ENCODE data around the gene ANKRD33B. TPM values are rescaled to one million over a fixed set of nuclear protein-coding genes. Genes with fewer than 3 reads are reported as not detected.
"Not testable (repeated sequence)": the region's sequence is repeated elsewhere in the genome, so short reads cannot be mapped to it uniquely, and the experiment has no call there.

ANKRD33B gene
- total RNA-seq, 1 experiment from 2014 or later = 10.9 TPM

DNA sequence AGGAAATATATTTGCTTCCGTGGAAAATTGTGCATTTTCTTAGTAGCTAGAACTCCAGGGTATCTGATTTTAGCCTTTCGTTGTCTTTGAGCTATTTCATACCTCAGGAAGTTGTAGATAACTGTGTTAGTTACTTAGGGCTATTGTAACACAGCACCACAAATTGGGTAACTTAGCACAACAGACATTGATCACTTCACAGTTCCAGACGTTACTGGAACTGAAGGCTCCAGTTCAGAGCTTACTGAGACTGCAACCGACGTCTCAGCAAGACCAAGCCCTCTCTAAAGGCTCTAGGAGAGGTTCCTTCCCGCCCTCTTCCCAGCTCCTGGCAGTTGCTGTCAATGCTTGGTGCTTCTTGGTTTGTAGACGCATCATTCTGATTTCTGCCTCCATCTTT, 17.7 kb upstream of the ANKRD33B start (continued):
- TF ChIP-seq, protein P1, sequence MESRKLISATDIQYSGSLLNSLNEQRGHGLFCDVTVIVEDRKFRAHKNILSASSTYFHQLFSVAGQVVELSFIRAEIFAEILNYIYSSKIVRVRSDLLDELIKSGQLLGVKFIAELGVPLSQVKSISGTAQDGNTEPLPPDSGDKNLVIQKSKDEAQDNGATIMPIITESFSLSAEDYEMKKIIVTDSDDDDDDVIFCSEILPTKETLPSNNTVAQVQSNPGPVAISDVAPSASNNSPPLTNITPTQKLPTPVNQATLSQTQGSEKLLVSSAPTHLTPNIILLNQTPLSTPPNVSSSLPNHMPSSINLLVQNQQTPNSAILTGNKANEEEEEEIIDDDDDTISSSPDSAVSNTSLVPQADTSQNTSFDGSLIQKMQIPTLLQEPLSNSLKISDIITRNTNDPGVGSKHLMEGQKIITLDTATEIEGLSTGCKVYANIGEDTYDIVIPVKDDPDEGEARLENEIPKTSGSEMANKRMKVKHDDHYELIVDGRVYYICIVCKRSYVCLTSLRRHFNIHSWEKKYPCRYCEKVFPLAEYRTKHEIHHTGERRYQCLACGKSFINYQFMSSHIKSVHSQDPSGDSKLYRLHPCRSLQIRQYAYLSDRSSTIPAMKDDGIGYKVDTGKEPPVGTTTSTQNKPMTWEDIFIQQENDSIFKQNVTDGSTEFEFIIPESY (IDR thresholded peaks at IDR 0.05; ENCODE audit: extremely low read depth, insufficient replicate concordance, low read length) = no peak
- TF ChIP-seq ZFX (IDR thresholded peaks at IDR 0.05) (no peak), EZH2 (IDR thresholded peaks at IDR 0.05) (no peak)
- TF ChIP-seq, protein P2, sequence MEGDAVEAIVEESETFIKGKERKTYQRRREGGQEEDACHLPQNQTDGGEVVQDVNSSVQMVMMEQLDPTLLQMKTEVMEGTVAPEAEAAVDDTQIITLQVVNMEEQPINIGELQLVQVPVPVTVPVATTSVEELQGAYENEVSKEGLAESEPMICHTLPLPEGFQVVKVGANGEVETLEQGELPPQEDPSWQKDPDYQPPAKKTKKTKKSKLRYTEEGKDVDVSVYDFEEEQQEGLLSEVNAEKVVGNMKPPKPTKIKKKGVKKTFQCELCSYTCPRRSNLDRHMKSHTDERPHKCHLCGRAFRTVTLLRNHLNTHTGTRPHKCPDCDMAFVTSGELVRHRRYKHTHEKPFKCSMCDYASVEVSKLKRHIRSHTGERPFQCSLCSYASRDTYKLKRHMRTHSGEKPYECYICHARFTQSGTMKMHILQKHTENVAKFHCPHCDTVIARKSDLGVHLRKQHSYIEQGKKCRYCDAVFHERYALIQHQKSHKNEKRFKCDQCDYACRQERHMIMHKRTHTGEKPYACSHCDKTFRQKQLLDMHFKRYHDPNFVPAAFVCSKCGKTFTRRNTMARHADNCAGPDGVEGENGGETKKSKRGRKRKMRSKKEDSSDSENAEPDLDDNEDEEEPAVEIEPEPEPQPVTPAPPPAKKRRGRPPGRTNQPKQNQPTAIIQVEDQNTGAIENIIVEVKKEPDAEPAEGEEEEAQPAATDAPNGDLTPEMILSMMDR (IDR thresholded peaks at IDR 0.05 in 2 of 3, conservative IDR thresholded peaks at IDR 0.05 in 1 of 3; ENCODE audit: borderline replicate concordance in 1 of 3, insufficient read depth in 1 of 3, low read depth in 2 of 3, low read length in 2 of 3) = no peak

DNA sequence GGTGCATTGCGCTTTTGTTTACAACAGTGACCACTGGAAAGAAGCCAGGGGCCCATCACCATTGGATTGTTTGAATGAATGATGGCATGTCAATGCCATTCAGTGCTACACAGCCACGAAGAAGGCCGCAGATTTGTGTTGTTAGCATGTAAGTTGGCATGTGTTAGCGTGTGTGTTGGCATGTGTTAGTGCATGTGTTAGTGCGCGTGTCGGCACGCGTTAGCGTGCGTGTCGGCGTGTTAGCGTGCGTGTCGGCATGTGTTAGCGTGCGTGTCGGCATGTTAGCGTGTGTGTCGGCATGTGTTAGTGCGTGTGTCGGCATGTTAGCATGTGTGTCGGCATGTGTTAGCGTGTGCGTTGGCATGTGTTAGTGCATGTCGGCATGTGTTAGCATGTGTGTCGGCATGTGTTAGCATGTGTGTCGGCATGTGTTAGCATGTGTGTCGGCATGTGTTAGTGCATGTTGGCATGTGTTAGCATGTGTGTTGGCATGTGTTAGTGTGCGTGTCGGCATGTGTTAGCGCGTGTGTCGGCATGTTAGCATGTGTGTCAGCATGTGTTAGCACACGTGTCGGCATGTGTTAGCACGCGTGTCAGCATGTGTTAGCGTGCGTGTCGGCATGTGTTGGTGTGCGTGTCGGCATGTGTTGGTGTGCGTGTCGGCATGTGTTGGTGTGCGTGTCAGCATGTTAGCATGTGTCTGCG, 15.3 kb upstream of the ANKRD33B start:
- Histone ChIP-seq H3K4me2 (ENCODE audit: low read length) (no peak overlapping the region), H3K9me3 (ENCODE audit: control insufficient read depth in 1 of 2, insufficient read depth in 1 of 2, low read depth in 1 of 2, low read length in 2 of 2) (peaks cover 0 to 11% of the 10 kb centered on the region in 2 experiments; a peak in 1 of 4 replicates), H3K9me2 (ENCODE audit: insufficient read depth) (no peaks in the 10 kb centered on the region), H4K20me1 (ENCODE audit: insufficient read depth) (no peaks in the 10 kb centered on the region), H3K27me3 (ENCODE audit: insufficient read depth, low read length) (no peaks in the 10 kb centered on the region), H3K4me1 (ENCODE audit: control insufficient read depth in 1 of 2, insufficient read depth in 2 of 2, low read length in 2 of 2) (peaks cover 28 to 43% of the 10 kb centered on the region in 2 experiments), H3K27ac (ENCODE audit: low read depth, low read length) (peak overlapping the region; percentile 21; the same call in 1 of the 2 replicates), H3K9ac (ENCODE audit: low read length) (no peak overlapping the region), H3K4me3 (replicated peaks in 1 of 2; ENCODE audit: low read depth in 1 of 2, low read length in 2 of 2) (no peak overlapping the region), H3K36me3 (ENCODE audit: control insufficient read depth in 1 of 2, insufficient read depth in 2 of 2, low read length in 2 of 2) (no peaks in the 10 kb centered on the region), H2AFZ (ENCODE audit: low read depth, low read length, poor library complexity, severe bottlenecking) (no peak overlapping the region), H3K79me2 (ENCODE audit: insufficient read depth, low read length) (no peaks in the 10 kb centered on the region)
- CTCF ChIA-PET = no interaction called here
- intact Hi-C loops (cut with micrococcal nuclease) = no loop called here
- TF ChIP-seq EGR1 (IDR thresholded peaks at IDR 0.05; ENCODE audit: low read depth) (no peak), ELF1 (IDR thresholded peaks at IDR 0.05; ENCODE audit: borderline replicate concordance, low read depth) (no peak), CBX3 (IDR thresholded peaks at IDR 0.05; ENCODE audit: low read depth) (0 out of 2 replicates have a peak, but pooled peaks have one; percentile 28)
- RAD21 ChIA-PET (ENCODE audit: low non-redundant PET in 1 of 2, low total read pairs in 2 of 2, uncharacterized antibody in 2 of 2, unreplicated experiment in 2 of 2) = no interaction called here
- no TSS peak for BruUV-seq (replicated peaks)
- no peak for ATAC-seq
- DNase-seq (ENCODE audit: low read depth, low spot score) = no peak
- POLR2A ChIA-PET = interaction anchor here (1.1 kb wide), 1 partner anchor 13 kb away, joined by 3 read pairs; no protein-coding TSS in a partner anchor

DNA sequence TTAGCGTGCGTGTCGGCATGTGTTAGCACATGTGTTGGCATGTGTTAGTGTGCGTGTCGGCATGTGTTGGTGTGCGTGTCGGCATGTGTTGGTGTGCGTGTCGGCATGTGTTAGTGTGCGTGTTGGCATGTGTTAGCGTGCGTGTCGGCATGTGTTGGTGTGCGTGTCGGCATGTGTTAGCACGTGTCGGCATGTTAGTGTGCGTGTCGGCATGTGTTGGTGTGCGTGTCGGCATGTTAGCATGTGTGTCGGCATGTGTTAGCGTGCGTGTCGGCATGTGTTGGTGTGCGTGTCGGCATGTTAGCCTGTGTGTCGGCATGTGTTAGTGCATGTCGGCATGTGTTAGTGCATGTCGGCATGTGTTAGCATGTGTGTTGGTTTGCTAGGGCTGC, 14.8 kb upstream of the ANKRD33B start:
- not testable (repeated sequence) for BruUV-seq (replicated peaks)

More for the DNA sequence above, 14.8 kb upstream of the ANKRD33B start:
- H3K4me2 ChIP-seq (ENCODE audit: low read length); DNase-seq (ENCODE audit: low read depth, low spot score); H3K4me3 ChIP-seq (replicated peaks in 1 of 2; ENCODE audit: low read depth in 1 of 2, low read length in 2 of 2); CTCF ChIA-PET; ATAC-seq; H2AFZ ChIP-seq (ENCODE audit: low read depth, low read length, poor library complexity, severe bottlenecking); H3K79me2 ChIP-seq (ENCODE audit: insufficient read depth, low read length); H4K20me1 ChIP-seq (ENCODE audit: insufficient read depth); H3K36me3 ChIP-seq (ENCODE audit: control insufficient read depth in 1 of 2, insufficient read depth in 2 of 2, low read length in 2 of 2); RAD21 ChIA-PET (ENCODE audit: low non-redundant PET in 1 of 2, low total read pairs in 2 of 2, uncharacterized antibody in 2 of 2, unreplicated experiment in 2 of 2); H3K9me2 ChIP-seq (ENCODE audit: insufficient read depth); H3K9ac ChIP-seq (ENCODE audit: low read length); H3K27me3 ChIP-seq (ENCODE audit: insufficient read depth, low read length); POLR2A ChIA-PET; intact Hi-C loops (cut with micrococcal nuclease): not testable (repeated sequence)
- Histone ChIP-seq H3K9me3 (ENCODE audit: control insufficient read depth in 1 of 2, insufficient read depth in 1 of 2, low read depth in 1 of 2, low read length in 2 of 2) (peaks cover 0 to 11% of the 10 kb centered on the region in 2 experiments; a peak in 1 of 4 replicates), H3K4me1 (ENCODE audit: control insufficient read depth in 1 of 2, insufficient read depth in 2 of 2, low read length in 2 of 2) (peaks cover 28 to 49% of the 10 kb centered on the region in 2 experiments), H3K27ac (ENCODE audit: low read depth, low read length) (0 out of 2 replicates have a peak overlapping the region, but pooled peaks have one; percentile 31)

All from HCT116 (cell line).